Measurements from ENCODE around the gene TRAP1. TPM values are rescaled to one million over a fixed set of nuclear protein-coding genes. Genes with fewer than 3 reads are reported as not detected.
A peak's percentile ranks its signal among the peaks of the same experiment; 100 is the strongest.

The TRAP1 gene
- total RNA-seq, 1 donor from 2014 or later = 34.7 TPM

GRCh38 chr16:3713587-3714242 lies 3.6 kb downstream of the TRAP1 start:
- no peak for DNase-seq (ENCODE audit: low spot score)

- no peak for DNase-seq (ENCODE audit: low spot score)
Measured at GRCh38 chr16:3712861-3713372, 4.4 kb downstream of the TRAP1 start.

GRCh38 chr16:3706253-3707012 lies 10.9 kb downstream of the TRAP1 start:
- no peak for DNase-seq (ENCODE audit: low spot score)

DNA sequence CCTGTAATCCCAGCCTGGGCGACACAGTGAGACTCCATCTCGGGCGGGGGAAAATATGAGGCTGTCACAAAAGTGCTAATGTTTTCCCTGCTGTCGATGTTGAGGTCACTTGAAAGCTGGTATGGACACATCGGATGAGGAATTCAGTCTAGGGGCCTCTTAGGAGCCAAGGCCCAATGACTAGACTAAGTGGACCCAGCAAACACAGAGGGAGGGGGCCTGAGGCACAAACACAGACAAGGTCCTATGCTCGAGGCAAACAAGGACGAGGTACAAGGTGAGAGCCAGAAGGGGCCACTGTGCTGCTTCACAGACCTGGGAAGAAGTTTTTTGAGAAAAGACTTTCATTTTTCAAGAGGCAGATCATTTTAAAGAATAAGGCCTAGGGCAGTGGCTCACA lies 15.2 kb downstream of the TRAP1 start:
- no peak for DNase-seq (ENCODE audit: low spot score)

DNA sequence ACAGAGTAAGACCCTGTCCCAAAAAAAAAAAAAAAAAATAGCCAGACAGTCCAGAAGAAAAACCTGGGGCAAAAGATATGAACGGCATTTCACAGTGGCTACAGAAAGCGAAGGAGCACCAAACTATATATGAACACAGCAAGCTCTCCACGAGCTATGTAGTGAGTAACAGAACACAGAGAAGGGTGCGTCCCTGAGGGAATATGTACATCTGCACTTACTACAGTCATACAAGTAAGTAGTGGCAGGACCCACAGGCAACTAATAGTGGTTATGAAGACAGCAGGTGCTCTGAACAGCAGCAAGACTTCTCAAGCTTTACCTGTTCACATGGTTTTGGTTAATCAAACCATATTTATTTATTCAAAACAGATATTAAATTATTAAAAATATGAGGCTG lies 15.8 kb downstream of the TRAP1 start:
- no peak for DNase-seq (ENCODE audit: low spot score)

DNA sequence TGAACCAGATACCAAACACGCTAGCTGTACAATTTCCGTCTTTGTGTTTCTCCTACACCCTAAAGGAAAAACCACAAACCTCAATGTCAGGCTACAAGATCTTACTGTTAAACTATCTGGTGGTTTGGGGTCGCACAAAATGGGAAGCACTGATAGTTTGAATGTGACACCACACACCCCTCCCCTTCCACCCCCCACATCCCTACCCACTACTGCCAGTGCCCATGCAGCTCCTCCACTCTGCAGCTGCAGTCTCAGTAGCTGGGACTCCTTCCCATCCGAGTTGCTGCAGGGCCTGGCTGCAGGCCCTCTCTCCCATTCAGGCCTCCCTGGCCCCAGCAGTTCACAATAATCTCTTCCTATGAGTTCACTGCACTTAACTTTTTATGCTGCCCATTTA lies 18.4 kb downstream of the TRAP1 start:
- DNase-seq (ENCODE audit: low spot score) = peak; percentile 86

DNA sequence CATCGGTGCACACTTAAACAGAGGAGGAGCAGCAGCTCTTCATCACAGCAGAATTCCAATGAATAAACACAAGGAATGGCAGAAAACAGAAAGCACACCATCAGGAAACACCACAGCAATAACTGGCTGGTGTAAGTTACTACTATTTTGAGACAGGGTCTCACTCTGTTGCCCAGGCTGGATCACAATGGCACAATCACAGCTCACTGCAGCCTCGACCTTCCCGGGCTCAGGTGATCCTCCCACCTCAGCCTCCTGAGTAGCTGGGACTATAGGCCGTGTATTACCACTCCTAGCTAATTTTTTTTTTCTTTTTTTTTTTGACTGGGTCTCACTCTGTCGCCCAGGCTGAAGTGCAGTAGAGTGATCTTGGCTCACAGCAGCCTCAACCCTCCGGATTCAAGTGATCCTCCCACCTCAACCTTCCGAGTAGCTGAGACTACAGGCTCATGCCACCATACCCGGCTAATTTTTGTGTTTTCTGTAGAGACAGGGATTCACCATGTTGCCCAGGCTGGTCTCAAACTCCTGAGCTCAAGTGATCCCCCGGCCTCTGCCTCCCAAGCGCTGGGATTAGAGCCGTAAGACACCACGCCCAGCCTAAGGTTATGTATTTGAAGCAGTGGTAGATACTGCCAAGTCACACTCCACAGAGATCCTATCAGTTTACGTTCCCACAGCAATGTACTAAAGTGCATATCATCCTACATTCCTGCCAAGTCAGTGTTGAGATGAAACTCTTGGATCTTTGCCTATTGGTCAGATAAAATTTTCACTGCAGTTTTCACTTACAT lies 20.7 kb downstream of the TRAP1 start:
- DNase-seq (ENCODE audit: low spot score) = peak; percentile 95

DNA sequence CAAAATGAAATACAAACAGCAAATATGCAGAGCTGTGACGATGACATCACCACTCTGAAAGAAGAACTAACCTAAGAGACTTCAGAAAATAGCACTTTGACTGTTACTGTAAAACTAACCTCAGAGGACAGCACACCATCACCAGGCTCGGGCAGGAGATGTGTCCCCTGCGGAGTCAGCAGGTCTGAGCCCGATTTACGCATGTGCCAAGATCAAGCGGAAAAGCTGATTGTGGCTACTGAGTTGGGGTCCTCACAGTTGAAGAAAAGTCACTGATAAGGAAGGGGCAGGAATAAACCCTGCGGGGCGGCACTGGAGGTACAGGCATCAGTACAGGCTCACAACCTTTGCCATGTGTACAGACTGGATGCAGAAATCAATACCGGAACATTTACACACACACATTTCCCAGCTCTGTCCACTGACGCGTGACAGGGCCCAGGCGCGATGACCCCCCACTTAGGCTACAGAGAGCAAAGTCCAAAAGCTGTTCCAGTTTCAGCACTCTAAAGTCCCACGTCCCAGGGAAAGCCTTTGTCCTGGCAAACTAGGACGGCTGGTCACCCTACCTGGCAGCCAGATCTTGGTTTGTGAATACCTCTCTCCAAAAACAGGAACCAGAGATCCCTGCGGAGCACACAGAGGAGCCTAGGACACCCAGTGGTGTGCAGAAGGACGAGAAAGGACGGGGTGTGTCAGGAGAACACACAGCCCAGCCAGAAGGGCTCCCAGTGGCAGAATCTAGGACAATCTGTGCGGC lies 21.5 kb downstream of the TRAP1 start:
- DNase-seq (ENCODE audit: low spot score) = no peak

DNA sequence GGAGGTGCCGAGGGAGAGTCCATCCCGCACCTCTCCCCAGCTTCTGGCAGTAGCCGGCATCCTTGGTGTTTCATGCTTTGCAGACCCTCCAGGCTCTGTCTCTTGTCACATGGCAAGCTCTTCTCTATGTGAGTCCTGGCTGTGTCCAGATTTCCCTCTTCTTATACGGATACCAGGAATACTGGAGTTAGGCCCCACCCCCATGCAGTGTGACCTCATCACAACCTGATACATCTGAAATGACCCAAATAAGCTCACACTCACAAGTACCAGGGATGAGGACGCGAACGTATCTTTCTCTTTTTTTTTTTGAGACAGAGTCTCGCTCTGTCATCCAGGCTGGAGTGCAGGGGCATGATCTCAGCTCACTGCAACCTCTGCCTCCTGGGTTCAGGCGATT lies 23.3 kb downstream of the TRAP1 start:
- DNase-seq (ENCODE audit: low spot score) = no peak

DNA sequence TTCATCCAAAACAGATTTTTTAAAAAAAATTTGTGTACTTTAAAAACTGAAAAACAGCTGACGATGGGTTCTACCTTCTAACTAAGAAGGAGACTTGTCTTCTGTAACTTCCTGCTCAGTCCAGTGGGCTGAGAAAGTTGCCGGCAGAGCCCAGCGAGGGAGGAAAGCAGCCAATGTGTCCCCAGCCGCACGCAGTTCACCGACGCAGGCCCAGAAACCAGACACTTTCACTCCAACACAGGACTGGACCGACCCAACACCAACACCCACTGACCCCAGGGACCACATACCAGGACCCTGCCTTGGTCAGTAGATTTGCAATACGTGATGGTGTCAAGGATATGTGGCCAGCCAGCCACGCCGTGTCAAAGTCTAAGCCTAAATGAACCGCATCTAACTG lies 25.6 kb downstream of the TRAP1 start:
- DNase-seq (ENCODE audit: low spot score) = no peak

DNA sequence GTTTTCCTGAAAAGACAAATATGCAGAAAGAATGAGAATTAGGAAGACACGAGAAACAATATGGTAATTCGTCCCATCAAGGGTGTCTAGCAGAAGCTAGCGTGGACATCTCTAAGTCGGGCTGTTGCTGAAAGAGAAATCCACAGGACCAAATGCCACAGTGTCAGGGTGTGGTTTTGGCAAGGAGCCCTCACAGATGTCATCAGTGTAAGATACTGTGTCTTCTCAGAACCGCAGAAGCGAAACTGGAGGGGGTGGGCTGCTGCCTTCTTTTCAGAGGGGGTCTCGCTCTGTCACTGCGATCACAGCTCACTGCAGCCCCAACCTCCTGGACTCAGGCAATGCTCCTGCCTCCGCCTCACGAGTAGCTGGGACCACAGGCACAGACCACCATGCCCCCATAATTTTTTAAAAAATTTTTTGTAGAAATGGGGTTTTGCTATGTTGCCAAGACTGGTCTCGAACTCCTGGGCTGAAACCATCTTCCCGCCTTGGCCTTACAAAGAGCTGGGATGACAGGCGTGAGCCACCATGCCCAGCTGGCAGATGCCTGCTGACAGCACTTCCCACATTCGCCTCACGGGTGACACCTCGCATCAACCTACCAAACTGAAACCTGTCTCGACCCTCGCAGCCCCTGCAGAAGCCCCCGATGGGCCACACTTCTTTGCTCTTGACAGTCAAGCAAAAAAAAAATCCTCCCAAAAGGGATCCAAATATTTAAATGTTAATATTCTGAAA lies 26.2 kb downstream of the TRAP1 start:
- DNase-seq (ENCODE audit: low spot score) = peak; percentile 30

DNA sequence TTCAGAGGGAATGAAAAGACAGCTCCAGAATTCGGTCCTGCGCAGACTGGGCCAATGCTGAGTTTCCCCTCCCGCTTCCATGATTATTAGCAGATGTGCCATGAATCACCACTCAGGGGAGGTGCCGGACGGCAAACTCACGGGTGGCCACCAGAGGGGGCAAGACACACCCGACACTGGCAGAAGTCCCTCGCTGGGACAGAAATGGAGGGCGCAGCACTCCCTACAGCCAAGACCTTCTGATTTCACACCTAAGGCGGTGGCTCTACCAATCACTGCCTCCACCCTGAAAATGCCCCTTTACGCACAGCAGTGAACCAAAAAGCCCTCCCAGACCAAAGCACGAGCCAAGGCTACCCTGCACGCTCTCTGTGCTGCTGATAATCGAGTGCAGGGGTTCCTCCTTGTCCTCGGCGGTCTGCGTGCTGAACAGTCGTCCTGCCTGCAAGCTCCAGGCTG lies 26.8 kb downstream of the TRAP1 start:
- DNase-seq (ENCODE audit: low spot score) = peak; percentile 96

DNA sequence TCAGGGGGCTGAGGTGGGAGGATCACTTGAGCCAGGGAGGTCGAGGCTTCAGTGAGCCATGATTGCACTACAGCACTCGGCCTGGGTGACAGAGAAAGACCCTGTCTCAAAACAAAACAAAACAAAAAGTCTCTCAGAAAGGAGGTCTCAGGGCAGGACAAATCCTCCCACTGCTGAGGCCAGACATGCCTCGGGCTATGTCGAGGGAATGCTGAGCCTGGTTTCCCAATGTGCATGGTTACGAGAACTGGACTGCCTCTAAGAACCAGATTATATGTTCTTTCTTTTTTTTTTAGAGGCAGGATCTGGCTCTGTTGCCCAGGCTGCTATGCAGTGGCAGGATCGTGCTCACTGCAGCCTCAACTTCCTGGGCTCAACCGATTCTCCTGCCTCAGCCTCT lies 27.6 kb downstream of the TRAP1 start:
- DNase-seq (ENCODE audit: low spot score) = no peak

- no peak for DNase-seq (ENCODE audit: low spot score)
Measured at GRCh38 chr16:3687792-3688191, 29.5 kb downstream of the TRAP1 start.

DNA sequence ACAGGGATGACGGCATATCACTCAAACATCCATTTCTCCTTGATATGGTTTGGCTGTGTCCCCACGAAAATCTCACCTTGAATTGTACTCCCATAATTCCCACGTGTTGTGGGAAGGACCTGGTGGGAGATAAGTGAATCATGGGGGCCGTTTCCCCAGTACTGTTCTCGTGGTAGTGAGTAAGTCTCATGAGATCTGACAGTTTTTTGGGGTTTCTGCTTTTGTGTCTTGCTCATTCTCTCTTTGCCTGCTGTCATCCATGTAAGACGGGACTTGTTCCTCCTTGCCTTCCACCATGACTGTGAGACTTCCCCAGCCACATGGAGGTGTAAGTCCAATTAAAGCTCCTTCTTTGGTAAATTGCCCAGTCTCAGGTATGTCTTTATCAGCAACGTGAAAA lies 30.3 kb downstream of the TRAP1 start:
- no peak for DNase-seq (ENCODE audit: low spot score)

- no peak for DNase-seq (ENCODE audit: low spot score)
Measured at GRCh38 chr16:3681206-3681605, 36.1 kb downstream of the TRAP1 start.

GRCh38 chr16:3677994-3678393 lies 39.3 kb downstream of the TRAP1 start:
- no peak for DNase-seq (ENCODE audit: low spot score)

DNA sequence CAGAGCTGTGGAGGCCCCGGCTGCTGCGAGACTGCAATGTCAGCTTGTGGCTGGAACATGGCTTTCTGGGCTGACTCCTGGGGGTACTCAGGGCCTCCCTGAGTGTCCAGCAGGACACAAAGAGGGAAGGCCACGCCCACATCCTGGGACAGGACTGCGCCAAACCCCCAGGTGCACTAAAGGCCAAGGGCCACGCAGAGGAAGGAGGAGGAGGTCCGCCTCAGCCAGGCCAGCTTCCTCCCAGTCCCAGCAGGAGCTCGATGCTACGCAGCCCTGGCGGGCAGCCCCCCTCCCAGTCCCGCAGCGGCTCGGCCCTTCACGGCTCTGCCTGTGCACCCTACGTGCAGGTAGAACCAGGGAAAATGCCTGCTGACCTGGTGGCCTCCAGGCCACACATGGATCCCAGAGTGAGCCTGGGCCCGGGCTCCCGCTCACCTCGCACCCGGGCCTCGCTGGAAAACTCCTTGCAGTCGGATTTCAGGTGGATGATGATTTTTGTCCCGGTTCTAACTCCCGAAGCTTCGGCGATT lies 41.7 kb downstream of the TRAP1 start:
- no peak for DNase-seq (ENCODE audit: low spot score)

DNA sequence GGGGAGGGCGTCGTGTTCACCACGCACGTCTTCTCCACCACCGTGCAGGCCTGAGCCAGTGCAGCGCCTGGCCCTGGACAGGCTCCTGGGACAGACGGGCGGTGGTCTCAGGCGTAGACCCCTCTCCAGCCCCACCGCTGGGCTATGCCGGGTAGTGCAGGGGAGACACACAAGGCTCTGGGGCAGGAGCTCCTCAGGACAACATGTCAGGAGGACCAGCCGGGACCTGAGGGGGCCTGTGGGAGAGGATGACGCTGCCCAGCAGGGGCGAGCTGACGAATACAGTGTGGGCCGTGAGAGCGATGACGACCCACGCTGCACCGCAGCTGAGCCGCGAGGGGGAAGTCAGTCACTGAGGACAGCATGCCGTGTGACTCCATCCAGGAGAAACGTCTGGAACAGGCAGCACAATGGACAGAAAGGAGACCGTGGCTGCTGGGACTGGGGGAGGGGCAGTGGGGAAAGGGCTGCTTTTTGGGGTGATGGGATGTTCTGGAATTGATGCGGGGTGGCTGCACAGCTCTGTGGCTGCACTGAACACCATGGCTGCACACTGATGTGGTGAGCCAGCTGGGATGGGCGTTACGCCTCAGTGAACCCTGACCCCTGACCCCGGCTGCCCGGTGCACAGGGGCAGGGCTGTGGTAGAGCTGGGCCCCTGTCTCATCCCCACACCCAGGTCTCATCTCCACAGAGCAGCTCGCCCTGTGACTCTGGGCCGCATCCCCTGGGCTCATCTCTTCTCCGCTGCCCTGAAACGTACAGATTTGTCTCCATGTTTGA lies 42.6 kb downstream of the TRAP1 start:
- DNase-seq (ENCODE audit: low spot score) = no peak

Measured in umbilical cord (tissue), 2 donors.